Endometrium (tissue), 2 donors: ENCODE data around the gene PIK3R4.

ENCODE experiments used
- FAIRE-seq: peaks from 2 replicates; lab custom pipeline; 2012; peaks lifted over from hg19 to GRCh38; lab: Jason Lieb, UNC
- donor health status: control.
- donor health status: control.

The PIK3R4 gene

GRCh38 chr3:130640027-130640426 lies 106.6 kb downstream of the PIK3R4 start:
- no peak for FAIRE-seq

GRCh38 chr3:130636480-130637234 lies 110.0 kb downstream of the PIK3R4 start:
- no peak for FAIRE-seq

- FAIRE-seq, result no peak
Observed at GRCh38 chr3:130635978-130636377, 110.7 kb downstream of the PIK3R4 start.

GRCh38 chr3:130635285-130635684 lies 111.3 kb downstream of the PIK3R4 start:
- no peak for FAIRE-seq
